Keratinocyte (primary cell): ENCODE data around the gene RASD1.

Source experiments
- CTCF ChIP-seq, 3 experiments: IDR thresholded peaks in 1 of 3; conservative IDR thresholded peaks in 1 of 3; optimal IDR thresholded peaks in 1 of 3; 2 replicates in 2 of 3; 3 replicates in 1 of 3; pipeline versions ENCODE3 to v1.5.1; 2011; ENCODE audit warnings: low read length in 3 of 3, mild to moderate bottlenecking in 3 of 3, moderate library complexity in 2 of 3, control low read depth in 1 of 3, inconsistent platforms in 1 of 3; ENCODE audit not compliant: insufficient read depth in 2 of 3; ENCODE audit errors: extremely low read depth in 1 of 3
- EZH2 ChIP-seq: IDR thresholded peaks from one replicate; pipeline ENCODE4 v1.6.1; 2012; ENCODE audit warnings: inconsistent platforms, mild to moderate bottlenecking, low read length, moderate library complexity

GRCh38 chr17:17492085-17492484 is 4.1 kb downstream of the RASD1 start:
- no peak for TF ChIP-seq CTCF (optimal IDR thresholded peaks at IDR 0.05 in 1 of 3, IDR thresholded peaks at IDR 0.05 in 1 of 3, conservative IDR thresholded peaks at IDR 0.05 in 1 of 3; ENCODE audit: extremely low read depth in 1 of 3, insufficient read depth in 2 of 3, low read length in 3 of 3)
- TF ChIP-seq EZH2: no peak
